GM19395 (cell line): ENCODE data around the gene TBCCD1.
"Not testable (repeated sequence)": the region's sequence is repeated elsewhere in the genome, so short reads cannot be mapped to it uniquely, and the experiment has no call there.

Source experiments
- ATAC-seq: cut with Tn5 transposase; IDR thresholded peaks from one replicate; pipeline ENCODE4 v1.9.1; 2021; ENCODE audit warnings: mild to moderate bottlenecking, moderate library complexity; ENCODE audit not compliant: unreplicated experiment

TBCCD1 gene

GRCh38 chr3:186498022-186498421, 69.1 kb downstream of the TBCCD1 start:
- ATAC-seq, result not testable (repeated sequence)

GRCh38 chr3:186497608-186498007, 69.5 kb downstream of the TBCCD1 start:
- no peak for ATAC-seq

- ATAC-seq, result no peak
Observed at GRCh38 chr3:186496635-186497034, 70.5 kb downstream of the TBCCD1 start.
